Subcutaneous abdominal adipose tissue (tissue), 5 donors: ENCODE measurements around the gene TMEM232.

Experiments used
- H3K27ac ChIP-seq: one replicate; pipeline ENCODE4 v1.7.0; 2013; ENCODE audit warnings: low read depth, mild to moderate bottlenecking, inconsistent platforms, low read length, moderate library complexity
- H3K27me3 ChIP-seq, 5 donors: one replicate each; pipeline ENCODE4 v1.7.0; 2013; ENCODE audit warnings: low read length in 5 of 5, inconsistent platforms in 1 of 5; ENCODE audit not compliant: control insufficient read depth in 5 of 5, insufficient read depth in 4 of 5
- H3K36me3 ChIP-seq, 5 donors: one replicate each; pipeline ENCODE4 v1.7.0; 2013; ENCODE audit warnings: low read length in 5 of 5; ENCODE audit not compliant: control insufficient read depth in 5 of 5, insufficient read depth in 5 of 5
- H3K4me1 ChIP-seq, 5 donors: one replicate each; pipeline ENCODE4 v1.7.0; 2013; ENCODE audit warnings: low read length in 5 of 5, mild to moderate bottlenecking in 3 of 5, moderate library complexity in 1 of 5; ENCODE audit not compliant: control insufficient read depth in 5 of 5, insufficient read depth in 5 of 5
- H3K4me3 ChIP-seq, 5 donors: one replicate each; pipeline ENCODE4 v1.7.0; 2013; ENCODE audit warnings: low read length in 5 of 5, low read depth in 1 of 5
- H3K9ac ChIP-seq, 5 donors: one replicate each; pipeline ENCODE4 v1.7.0; 2013; ENCODE audit warnings: low read length in 5 of 5, mild to moderate bottlenecking in 4 of 5, moderate library complexity in 3 of 5
- H3K9me3 ChIP-seq, 5 donors: one replicate each; pipeline ENCODE4 v1.7.0; 2013; ENCODE audit warnings: low read length in 5 of 5; ENCODE audit not compliant: control insufficient read depth in 5 of 5
- donor health status: healthy.
- donor health status: healthy.
- donor health status: healthy.
- donor health status: healthy.
- donor health status: healthy.

TMEM232 gene

GRCh38 chr5:110506378-110506777 is 220.1 kb downstream of the TMEM232 start:
- Histone ChIP-seq H3K27ac (no peak overlapping the region), H3K4me3 (no peak overlapping the region), H3K9me3 (no peaks in the 10 kb centered on the region), H3K9ac (no peak overlapping the region), H3K27me3 (no peaks in the 10 kb centered on the region), H3K36me3 (no peaks in the 10 kb centered on the region), H3K4me1 (no peaks in the 10 kb centered on the region)

- Histone ChIP-seq H3K36me3 (no peaks in the 10 kb centered on the region), H3K27me3 (no peaks in the 10 kb centered on the region), H3K9ac (no peak overlapping the region), H3K4me3 (no peak overlapping the region), H3K27ac (no peak overlapping the region), H3K9me3 (no peaks in the 10 kb centered on the region), H3K4me1 (no peaks in the 10 kb centered on the region)
These were observed 230.2 kb downstream of the TMEM232 start for GRCh38 chr5:110496276-110496675.

DNA sequence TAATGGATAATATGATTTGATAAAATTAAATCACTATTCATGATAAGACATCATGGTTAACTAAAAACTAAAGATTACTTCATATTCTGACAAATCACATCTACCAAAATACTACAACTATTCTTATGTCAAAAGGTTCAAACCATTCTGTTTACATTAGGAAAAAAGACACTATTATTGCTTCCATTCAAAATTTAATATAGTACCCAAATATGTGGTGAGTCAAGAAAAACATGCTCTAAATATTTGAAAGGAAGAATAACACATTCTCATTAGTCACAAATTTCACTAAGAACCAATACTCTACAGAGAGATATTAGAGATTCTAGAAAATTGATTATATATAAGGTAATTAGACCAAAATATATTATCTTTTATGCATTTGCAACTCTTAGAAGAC is 234.0 kb downstream of the TMEM232 start:
- Histone ChIP-seq H3K9ac (no peak overlapping the region), H3K27ac (no peak overlapping the region), H3K27me3 (no peaks in the 10 kb centered on the region)

GRCh38 chr5:110478895-110479294 is 247.6 kb downstream of the TMEM232 start:
- Histone ChIP-seq H3K4me3 (no peak overlapping the region), H3K36me3 (no peaks in the 10 kb centered on the region), H3K9ac (no peak overlapping the region), H3K9me3 (peaks cover 0 to 3% (median 2%) of the 10 kb centered on the region in 5 donors), H3K27me3 (no peaks in the 10 kb centered on the region), H3K4me1 (no peaks in the 10 kb centered on the region), H3K27ac (no peak overlapping the region)

More for the DNA sequence above, 234.0 kb downstream of the TMEM232 start:
- Histone ChIP-seq H3K4me3 (no peak overlapping the region), H3K36me3 (no peaks in the 10 kb centered on the region), H3K9me3 (no peaks in the 10 kb centered on the region), H3K4me1 (no peaks in the 10 kb centered on the region)

DNA sequence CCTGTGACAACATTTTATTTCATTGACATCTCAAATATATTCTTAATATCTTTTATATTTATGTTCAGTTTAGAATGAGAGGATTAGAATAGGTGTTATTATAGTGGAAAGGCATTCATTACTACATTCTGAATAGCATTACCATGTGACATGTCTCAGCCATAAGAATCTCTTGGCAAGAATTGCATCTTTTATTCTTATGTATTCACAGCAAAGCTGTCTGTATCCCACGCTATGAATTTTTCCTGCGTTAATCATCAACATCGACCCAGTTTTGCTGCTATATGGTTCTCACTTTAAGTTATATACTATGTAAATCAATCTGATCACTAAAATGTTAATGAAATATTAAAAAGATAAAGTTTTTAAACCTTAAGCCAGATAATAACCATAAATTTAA is 248.6 kb downstream of the TMEM232 start:
- H3K36me3 ChIP-seq: no peaks in the 10 kb centered on the region
- H3K4me3 ChIP-seq: no peak overlapping the region
- H3K27ac ChIP-seq: no peak overlapping the region
- H3K9me3 ChIP-seq: no peaks in the 10 kb centered on the region
- no peaks in the 10 kb centered on the region for H3K27me3 ChIP-seq
- no peak overlapping the region for H3K9ac ChIP-seq
- no peaks in the 10 kb centered on the region for H3K4me1 ChIP-seq

GRCh38 chr5:110476164-110476563 is 250.3 kb downstream of the TMEM232 start:
- Histone ChIP-seq H3K4me3 (no peak overlapping the region), H3K4me1 (no peaks in the 10 kb centered on the region), H3K9ac (no peak overlapping the region), H3K27me3 (no peaks in the 10 kb centered on the region), H3K9me3 (peaks cover 0 to 6% (median 4%) of the 10 kb centered on the region in 5 donors), H3K36me3 (no peaks in the 10 kb centered on the region), H3K27ac (no peak overlapping the region)

DNA sequence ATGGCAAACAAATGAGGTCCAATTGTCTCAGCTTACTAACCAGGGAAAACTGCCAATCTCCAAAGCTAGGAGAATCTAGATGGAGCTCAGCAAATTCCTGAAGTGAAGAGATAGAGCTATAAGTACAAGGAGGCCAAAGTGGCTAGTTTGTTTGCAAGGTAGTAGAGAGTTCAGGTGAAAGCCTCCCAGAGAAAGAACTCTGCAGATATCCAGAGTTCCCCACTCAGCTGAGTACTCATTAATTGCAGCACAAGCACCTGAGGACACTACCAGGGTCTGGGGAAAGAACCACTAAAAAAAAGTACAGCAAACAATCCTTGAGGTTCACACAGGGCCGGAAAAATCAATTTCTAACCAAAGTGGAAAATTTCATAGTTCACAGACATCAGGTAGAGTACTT is 250.9 kb downstream of the TMEM232 start:
- Histone ChIP-seq H3K36me3 (no peaks in the 10 kb centered on the region), H3K27me3 (no peaks in the 10 kb centered on the region), H3K4me3 (no peak overlapping the region), H3K9me3 (peaks cover 0 to 10% (median 5%) of the 10 kb centered on the region in 5 donors), H3K4me1 (no peaks in the 10 kb centered on the region), H3K9ac (no peak overlapping the region), H3K27ac (no peak overlapping the region)

- Histone ChIP-seq H3K27me3 (peaks cover 0 to 3% (median 0%) of the 10 kb centered on the region in 5 donors), H3K9me3 (peaks cover 0 to 21% (median 17%) of the 10 kb centered on the region in 5 donors), H3K27ac (no peak overlapping the region), H3K36me3 (no peaks in the 10 kb centered on the region), H3K9ac (no peak overlapping the region), H3K4me1 (no peaks in the 10 kb centered on the region), H3K4me3 (no peak overlapping the region)
These were observed 257.0 kb downstream of the TMEM232 start for GRCh38 chr5:110469486-110469885.

- H3K27ac ChIP-seq: no peak overlapping the region
- no peak overlapping the region for H3K4me3 ChIP-seq
- no peak overlapping the region for H3K9ac ChIP-seq
- H3K27me3 ChIP-seq: no peaks in the 10 kb centered on the region
- H3K4me1 ChIP-seq: no peaks in the 10 kb centered on the region
- no peaks in the 10 kb centered on the region for H3K36me3 ChIP-seq
- H3K9me3 ChIP-seq: no peaks in the 10 kb centered on the region
These were observed 263.4 kb downstream of the TMEM232 start for GRCh38 chr5:110463106-110463505.

GRCh38 chr5:110460837-110461236 is 265.6 kb downstream of the TMEM232 start:
- Histone ChIP-seq H3K9me3 (no peaks in the 10 kb centered on the region), H3K4me3 (no peak overlapping the region), H3K36me3 (no peaks in the 10 kb centered on the region), H3K9ac (no peak overlapping the region), H3K27me3 (no peaks in the 10 kb centered on the region), H3K4me1 (no peaks in the 10 kb centered on the region), H3K27ac (no peak overlapping the region)

DNA sequence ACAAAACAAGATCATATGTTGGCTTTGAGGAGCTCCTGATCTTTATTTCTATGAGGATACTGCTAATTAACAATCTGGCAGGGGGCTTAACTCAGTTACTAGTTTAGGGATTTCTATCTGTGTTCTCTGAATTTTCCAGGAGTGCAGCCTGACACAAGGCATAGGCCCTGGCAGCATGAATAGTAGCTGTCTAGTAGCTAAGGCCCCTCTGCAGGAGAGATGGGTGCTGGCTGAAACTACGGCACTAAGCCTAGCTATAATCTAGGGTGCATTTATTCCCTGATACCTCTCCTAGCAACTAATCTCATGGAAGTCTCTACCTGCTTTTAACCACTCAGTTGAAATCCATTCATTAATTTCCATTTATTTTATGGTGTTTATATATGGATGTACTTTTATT is 268.2 kb downstream of the TMEM232 start:
- no peaks in the 10 kb centered on the region for H3K36me3 ChIP-seq
- H3K27ac ChIP-seq: no peak overlapping the region
- no peak overlapping the region for H3K9ac ChIP-seq
- no peaks in the 10 kb centered on the region for H3K27me3 ChIP-seq
- H3K9me3 ChIP-seq: no peaks in the 10 kb centered on the region
- H3K4me1 ChIP-seq: no peaks in the 10 kb centered on the region
- no peak overlapping the region for H3K4me3 ChIP-seq
